GM20000 (cell line): ENCODE measurements around the gene MEIOSIN.

Source experiments
- DNase-seq: peaks from one replicate; pipeline ENCODE4 v3.0.0; 2012; ENCODE audit warnings: low spot score
- TF ChIP-seq, protein P1 (sequence below): IDR thresholded peaks from 2 replicates; pipeline ENCODE4 v1.5.1; 2012; ENCODE audit warnings: mild to moderate bottlenecking, control low read depth; ENCODE audit errors: extremely low read depth, missing control alignments

MEIOSIN gene

DNA sequence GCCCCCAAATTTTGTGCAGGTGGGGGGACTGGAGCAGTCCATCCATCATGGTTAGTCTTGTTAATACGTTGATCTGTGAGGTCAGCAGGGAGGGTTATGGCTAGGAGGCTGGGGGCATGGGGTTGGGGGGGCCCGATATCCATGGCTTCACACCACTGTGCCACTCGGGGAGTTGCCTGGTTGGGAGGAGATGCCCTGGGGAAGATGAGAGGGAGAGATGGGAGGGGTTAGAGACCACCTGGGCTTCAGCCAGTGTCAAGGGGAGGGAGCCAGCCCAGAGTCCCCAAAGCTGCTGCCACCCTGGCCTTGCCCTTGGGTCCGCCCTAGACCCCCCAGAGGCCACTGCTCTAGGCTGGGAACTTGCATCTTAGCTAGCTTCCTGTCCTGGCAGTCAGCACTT lies 50.9 kb downstream of the MEIOSIN start:
- TF ChIP-seq, protein P1, sequence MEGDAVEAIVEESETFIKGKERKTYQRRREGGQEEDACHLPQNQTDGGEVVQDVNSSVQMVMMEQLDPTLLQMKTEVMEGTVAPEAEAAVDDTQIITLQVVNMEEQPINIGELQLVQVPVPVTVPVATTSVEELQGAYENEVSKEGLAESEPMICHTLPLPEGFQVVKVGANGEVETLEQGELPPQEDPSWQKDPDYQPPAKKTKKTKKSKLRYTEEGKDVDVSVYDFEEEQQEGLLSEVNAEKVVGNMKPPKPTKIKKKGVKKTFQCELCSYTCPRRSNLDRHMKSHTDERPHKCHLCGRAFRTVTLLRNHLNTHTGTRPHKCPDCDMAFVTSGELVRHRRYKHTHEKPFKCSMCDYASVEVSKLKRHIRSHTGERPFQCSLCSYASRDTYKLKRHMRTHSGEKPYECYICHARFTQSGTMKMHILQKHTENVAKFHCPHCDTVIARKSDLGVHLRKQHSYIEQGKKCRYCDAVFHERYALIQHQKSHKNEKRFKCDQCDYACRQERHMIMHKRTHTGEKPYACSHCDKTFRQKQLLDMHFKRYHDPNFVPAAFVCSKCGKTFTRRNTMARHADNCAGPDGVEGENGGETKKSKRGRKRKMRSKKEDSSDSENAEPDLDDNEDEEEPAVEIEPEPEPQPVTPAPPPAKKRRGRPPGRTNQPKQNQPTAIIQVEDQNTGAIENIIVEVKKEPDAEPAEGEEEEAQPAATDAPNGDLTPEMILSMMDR, result no peak
- no peak for DNase-seq

DNA sequence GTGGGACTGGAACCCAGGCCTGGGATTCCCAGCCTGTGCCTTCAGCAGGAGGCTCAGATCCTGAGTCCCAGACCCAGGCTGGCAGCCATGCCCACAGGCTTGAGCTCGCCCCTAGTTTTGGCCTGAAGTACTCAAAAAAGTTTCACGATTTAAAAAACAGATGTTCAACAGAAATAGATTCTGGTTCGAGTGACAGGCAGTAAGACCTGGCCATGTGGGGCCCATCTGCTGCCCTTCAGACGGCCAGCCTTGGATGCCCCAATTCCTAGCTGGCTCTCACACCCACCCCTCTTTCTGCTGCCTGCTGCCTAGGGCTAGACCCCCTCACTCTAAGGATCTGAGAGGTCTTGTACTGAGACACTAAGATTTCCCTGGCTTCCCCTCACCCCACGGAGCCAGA lies 51.9 kb downstream of the MEIOSIN start:
- TF ChIP-seq, protein P1, result no peak
- DNase-seq, result no peak

DNA sequence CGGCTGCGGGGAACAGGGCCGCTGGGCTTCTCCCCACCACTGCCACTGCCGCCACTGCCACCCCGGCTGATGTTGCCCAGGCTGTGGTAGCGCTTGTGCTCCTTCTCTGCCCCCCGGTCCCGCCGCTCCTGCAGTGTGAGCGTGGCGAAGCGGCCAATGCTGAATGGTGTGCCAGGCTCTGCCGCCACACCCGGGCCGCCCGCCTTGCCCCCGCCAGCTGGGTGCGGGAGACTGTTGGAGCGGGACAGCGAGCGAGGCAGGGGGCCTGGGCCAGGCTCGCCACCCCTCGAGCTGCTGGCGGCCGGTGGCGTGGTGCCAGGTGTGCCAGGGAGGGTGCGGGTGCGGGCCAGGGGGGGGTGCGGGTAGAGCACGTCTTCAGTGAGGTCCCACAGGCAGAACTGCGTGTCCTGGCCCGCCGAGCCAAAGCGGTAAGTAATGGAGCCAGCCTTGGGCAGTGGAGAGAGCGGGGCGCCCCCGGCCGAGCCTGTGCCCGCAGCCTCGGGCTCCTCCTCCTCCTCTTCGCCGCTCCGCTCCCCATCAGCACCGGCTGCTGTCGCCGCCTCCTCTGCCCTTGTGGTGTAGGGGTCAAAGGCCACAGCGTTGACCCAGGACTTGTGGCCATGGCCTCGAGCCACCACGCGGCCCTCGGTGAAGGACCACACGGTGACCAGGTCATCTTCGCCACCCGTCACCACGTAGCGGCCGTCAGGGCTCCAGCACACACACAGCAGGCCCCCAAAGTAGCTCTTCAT lies 52.7 kb downstream of the MEIOSIN start:
- DNase-seq, result no peak
- TF ChIP-seq, protein P1, result no peak

DNA sequence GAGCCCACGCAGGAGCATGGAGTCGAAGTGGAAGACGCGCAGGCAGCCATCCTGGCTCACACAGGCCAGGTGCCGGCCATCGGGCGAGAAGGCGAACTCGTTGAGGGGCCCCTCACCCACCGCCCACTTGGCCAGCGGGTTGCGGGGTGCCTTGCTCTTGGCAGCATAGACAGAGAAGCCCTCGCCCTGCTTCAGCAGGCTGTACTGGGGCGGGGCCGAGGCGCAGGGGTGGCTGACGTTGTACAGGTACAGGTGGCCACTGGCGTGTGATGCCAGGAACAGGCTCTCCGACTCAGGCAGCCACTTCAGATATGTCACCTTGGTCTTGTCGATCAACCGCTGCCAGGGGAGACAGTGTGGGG lies 53.3 kb downstream of the MEIOSIN start:
- DNase-seq, result no peak
- TF ChIP-seq, protein P1, result no peak

DNA sequence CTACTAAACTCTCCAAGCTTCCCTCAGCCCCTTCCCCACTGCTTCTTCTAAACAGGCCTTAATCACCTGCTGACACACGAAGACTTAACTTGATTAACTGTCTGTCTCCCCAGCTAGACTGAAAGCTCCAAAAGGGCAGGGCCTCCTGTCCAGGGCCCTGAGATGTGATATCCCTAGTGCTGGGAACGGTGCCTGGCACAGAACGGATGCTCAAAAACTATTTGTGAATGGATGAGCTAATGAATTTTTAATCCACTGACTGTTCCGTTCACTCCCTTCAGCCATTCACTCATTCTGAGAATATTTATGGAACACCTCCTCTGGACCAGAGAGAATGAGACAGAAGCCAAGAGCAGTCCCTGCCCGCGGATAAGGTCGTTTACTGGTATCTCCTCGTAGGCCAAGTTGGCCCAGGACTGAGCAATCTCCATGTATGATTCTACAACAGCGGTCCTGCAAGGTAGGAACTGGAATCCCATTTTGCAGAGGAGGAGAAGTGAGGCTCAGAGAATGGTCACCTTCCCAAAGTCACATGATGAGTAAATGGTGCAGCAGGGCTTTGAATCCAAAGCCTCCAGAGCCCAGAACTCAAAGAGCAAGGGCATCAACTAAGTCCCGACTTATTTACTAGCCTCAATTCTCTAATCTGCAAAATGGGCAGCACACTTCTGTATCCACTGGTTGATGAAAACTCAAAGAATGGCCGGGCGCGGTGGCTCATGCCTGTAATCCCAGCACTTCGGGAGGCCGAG lies 56.0 kb downstream of the MEIOSIN start:
- TF ChIP-seq, protein P1, result no peak
- no peak for DNase-seq

DNA sequence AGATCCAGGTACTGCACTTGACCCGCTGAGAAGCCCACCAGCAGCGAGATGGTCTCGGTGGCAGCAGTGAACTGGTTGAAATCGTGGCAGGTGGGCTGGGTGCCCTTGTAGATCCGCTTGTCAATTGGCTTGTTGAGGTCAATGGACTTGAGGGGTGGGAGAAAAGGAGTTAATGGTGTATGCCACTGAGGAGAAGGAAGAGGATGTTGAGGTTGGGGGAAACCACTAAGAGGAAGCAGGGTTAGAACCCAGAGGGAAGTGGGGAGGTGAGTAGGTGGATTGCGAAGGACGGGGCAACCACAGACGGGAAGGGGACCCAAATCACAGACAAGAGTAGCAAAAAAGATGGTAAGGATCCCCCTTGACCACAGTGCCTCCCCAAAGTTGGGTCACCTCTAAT lies 57.7 kb downstream of the MEIOSIN start:
- DNase-seq, result no peak
- TF ChIP-seq, protein P1, result no peak

DNA sequence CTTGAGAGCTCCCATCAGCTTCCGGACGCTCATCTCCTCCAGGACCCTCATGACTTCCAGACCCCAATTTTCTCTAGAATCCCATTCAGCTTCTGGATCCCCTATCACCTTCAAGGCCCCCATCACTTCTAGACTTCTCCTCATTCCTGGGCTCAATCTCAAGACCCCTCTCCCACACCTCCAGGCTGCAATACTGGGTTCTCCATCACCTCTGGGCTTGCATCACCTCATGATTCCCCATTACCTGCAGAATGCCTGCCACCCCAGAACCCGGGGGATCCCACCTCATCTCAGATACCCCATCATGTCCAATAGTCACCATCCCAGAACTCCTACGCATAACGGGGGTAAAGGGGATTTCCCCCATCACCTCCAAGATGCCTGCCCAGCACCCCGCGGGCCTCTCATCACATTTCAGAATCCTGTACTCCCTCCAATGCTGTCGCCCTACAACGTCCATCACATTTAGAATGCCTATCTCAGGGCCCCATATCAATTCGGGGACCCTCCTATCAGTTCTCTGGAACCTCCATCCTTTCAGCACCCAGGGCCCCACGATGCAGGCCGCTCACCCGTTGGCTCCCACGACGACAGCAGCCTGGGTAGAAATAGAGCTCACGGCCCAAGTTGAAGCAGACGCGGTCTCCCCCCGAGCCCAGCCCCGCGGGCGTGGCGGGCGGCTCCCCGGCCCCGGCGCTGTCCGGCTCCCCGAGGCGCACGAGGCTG lies 58.7 kb downstream of the MEIOSIN start:
- peak; percentile 27 for DNase-seq
- TF ChIP-seq, protein P1, result no peak
